GM12878 (cell line): ENCODE measurements around the gene SPAG16. TPM values are rescaled to one million over a fixed set of nuclear protein-coding genes. Genes with fewer than 3 reads are reported as not detected.

Source experiments
- ATAC-seq: fragments of 200-7000 bp; cut with Tn5 transposase; 3 replicates; pipeline ENCODE4 v1.9.1; 2020; ENCODE audit warnings: mild to moderate bottlenecking, moderate library complexity
- BruUV-seq: library from RNA; stranded (reverse); fragments of 400-500 nt; replicated peaks from 2 replicates; lab custom pipeline; 2021; lab: Mats Ljungman, UMichigan
- CTCF ChIA-PET: fragments of 300-600 bp; sonication (Branson Sonifier 250); formaldehyde crosslinking; extraction: SDS; loops from one replicate; lab custom pipeline; 2021; ENCODE audit warnings: inconsistent platforms; lab: Yijun Ruan, JAX
- POLR2A ChIA-PET: fragments of 350-600 bp; formaldehyde crosslinking; extraction: SDS; loops from one replicate; lab custom pipeline; 2021; ENCODE audit warnings: inconsistent platforms; lab: Charles Lee
- RAD21 ChIA-PET: fragments of 300-600 bp; sonication (Branson Sonifier 250); formaldehyde crosslinking; loops from one replicate; lab custom pipeline; 2023; ENCODE audit warnings: antibody characterized with exemption; ENCODE audit not compliant: unreplicated experiment; lab: Charles Lee
- SMC1A ChIA-PET: fragments of 300-600 bp; sonication (Branson Sonifier 250); formaldehyde crosslinking; loops from one replicate; lab custom pipeline; 2023; ENCODE audit not compliant: unreplicated experiment, uncharacterized antibody; lab: Charles Lee
- DNase-seq: peaks from one replicate; pipeline ENCODE4 v3.0.0-alpha.2; 2011; ENCODE audit warnings: low read depth, low spot score
- FAIRE-seq: peaks from 3 replicates; lab custom pipeline; 2011; peaks lifted over from hg19 to GRCh38; lab: Jason Lieb, UNC
- H2AFZ ChIP-seq: 2 replicates; pipeline ENCODE4 v1.6.0; 2011; ENCODE audit warnings: low read depth, low read length, control low read depth; ENCODE audit not compliant: control insufficient read depth
- H3K27ac ChIP-seq: 2 replicates; pipeline ENCODE4 v1.5.1; 2011; ENCODE audit warnings: control low read depth; ENCODE audit not compliant: control insufficient read depth, insufficient read depth
- H3K27me3 ChIP-seq, 2 experiments: replicated peaks in 1 of 2; 2 replicates each; pipeline versions ENCODE4 v1.6.0 to v1.6.1; 2011; ENCODE audit warnings: low read length in 1 of 2; ENCODE audit not compliant: control insufficient read depth in 2 of 2, insufficient read depth in 2 of 2
- H3K36me3 ChIP-seq, 2 experiments: 2 replicates each; pipeline ENCODE4 v1.5.1; 2011; ENCODE audit warnings: low read length in 1 of 2; ENCODE audit not compliant: control insufficient read depth in 2 of 2, insufficient read depth in 2 of 2
- H3K4me1 ChIP-seq: 2 replicates; pipeline ENCODE4 v1.6.1; 2011; ENCODE audit warnings: mild to moderate bottlenecking, low read length, moderate library complexity, mixed read lengths; ENCODE audit not compliant: control insufficient read depth, insufficient read depth
- H3K4me2 ChIP-seq: 2 replicates; pipeline ENCODE4 v1.6.0; 2011; ENCODE audit warnings: control low read depth; ENCODE audit not compliant: control insufficient read depth, insufficient read depth
- H3K4me3 ChIP-seq: fragments of 200-600 bp; sonication (generic); 2 replicates; pipeline ENCODE4 v1.5.1; 2016
- H3K79me2 ChIP-seq: 2 replicates; pipeline ENCODE4 v1.6.0; 2011; ENCODE audit warnings: low read length; ENCODE audit not compliant: control insufficient read depth, insufficient read depth
- H3K9ac ChIP-seq: 2 replicates; pipeline ENCODE4 v1.8.0; 2011; ENCODE audit warnings: low read length, control low read depth, mixed read lengths; ENCODE audit not compliant: control insufficient read depth, insufficient read depth
- H3K9me3 ChIP-seq: replicated peaks from 3 replicates; pipeline ENCODE4 v1.5.1; 2011; ENCODE audit warnings: mild to moderate bottlenecking, low read length; ENCODE audit not compliant: control insufficient read depth, insufficient read depth
- H4K20me1 ChIP-seq: 2 replicates; pipeline ENCODE4 v1.6.0; 2011; ENCODE audit not compliant: control insufficient read depth, insufficient read depth
- BCL11A ChIP-seq: IDR thresholded peaks from 2 replicates; pipeline ENCODE4 v1.6.1; 2011; ENCODE audit warnings: low read depth, low read length
- BHLHE40 ChIP-seq, 2 experiments: fragments of 450-650 bp in 1 of 2; IDR thresholded peaks; 2 replicates each; pipeline ENCODE4 v1.6.1; 2011 to 2017; ENCODE audit warnings: low read depth in 2 of 2, borderline replicate concordance in 1 of 2, improper control_type of control experiment in 1 of 2, low read length in 1 of 2, mild to moderate bottlenecking in 1 of 2
- KLF5 ChIP-seq: fragments of 450-650 bp; IDR thresholded peaks from 2 replicates; pipeline ENCODE4 v1.6.1; 2014; ENCODE audit warnings: mild to moderate bottlenecking; ENCODE audit not compliant: partially characterized antibody
- NKRF ChIP-seq: fragments of 450-650 bp; conservative IDR thresholded peaks from 2 replicates; pipeline ENCODE4 v1.6.1; 2017; ENCODE audit warnings: mild to moderate bottlenecking, moderate library complexity
- POLR2AphosphoS5 ChIP-seq: IDR thresholded peaks from 2 replicates; pipeline ENCODE4 v1.6.1; 2011; ENCODE audit warnings: mild to moderate bottlenecking, low read length, inconsistent platforms
- WGBS: methylation state at CpG from one replicate; pipeline ENCODE4 v1.1.6; 2016; ENCODE audit warnings: low lambda C conversion rate; ENCODE audit not compliant: insufficient replicate concordance, insufficient coverage; ENCODE audit errors: missing lambda C conversion rate; 5-methylcytosine and 5-hydroxymethylcytosine counted together
- in situ Hi-C: fragments of 300-500 bp; cut with MboI; formaldehyde crosslinking; loops from 9 replicates; pipeline ENCODE4 v1.14.3; 2018; ENCODE audit warnings: mixed read lengths
- intact Hi-C: fragments of 100-400 bp; cut with micrococcal nuclease; formaldehyde crosslinking; loops from one replicate; pipeline ENCODE4 v1.14.2; 2022; ENCODE audit not compliant: unreplicated experiment
- polyA plus RNA-seq, 11 experiments: library from polyadenylated mRNA; depleted of rRNA in 4 of 11; unstranded in 6 of 11; stranded (reverse) in 5 of 11; fragments of >200 nt; fragmentation: Nextera tagmentation in 4 of 11; fragmentation: Illumina TruSeq in 1 of 11; extraction: Ambion mirVana in 4 of 11; extraction: Trizol in 1 of 11; gene quantifications; 1 replicate in 1 of 11; 2 replicates in 10 of 11; pipeline versions ENCODE4 v1.2.1 to v1.2.3, GENCODE V29; 2011 to 2016; ENCODE audit warnings: inconsistent platforms in 2 of 11, missing spikeins in 2 of 11, low read depth in 1 of 11
- total RNA-seq, 4 experiments: library from RNA; depleted of rRNA in 3 of 4; stranded (reverse); fragments of >200 nt in 3 of 4; fragmentation: Illumina TruSeq in 1 of 4; extraction: Trizol in 1 of 4; gene quantifications; 2 replicates each; pipeline versions ENCODE4 v1.2.1 to v1.2.3, GENCODE V29; 2013 to 2021
- TF ChIP-seq, protein P1 (sequence below): fragments of 450-650 bp; IDR thresholded peaks from 2 replicates; pipeline ENCODE4 v1.6.1; 2016; ENCODE audit warnings: mild to moderate bottlenecking
- TF ChIP-seq, protein P2 (sequence below): IDR thresholded peaks from 2 replicates; pipeline ENCODE4 v1.6.1; 2011; ENCODE audit warnings: borderline replicate concordance, low read depth, mild to moderate bottlenecking, moderate library complexity, low read length; ENCODE audit not compliant: insufficient read depth, poor library complexity, severe bottlenecking
- TF ChIP-seq, protein P3 (sequence below): IDR thresholded peaks from 2 replicates; pipeline ENCODE4 v1.6.1; 2012; ENCODE audit warnings: low read length, inconsistent platforms
- TF ChIP-seq, protein P4 (sequence below): fragments of 450-650 bp; IDR thresholded peaks from 2 replicates; pipeline ENCODE4 v1.6.1; 2017; ENCODE audit warnings: mild to moderate bottlenecking, low read depth, inconsistent platforms; ENCODE audit not compliant: poor library complexity, severe bottlenecking
- TF ChIP-seq, protein P5 (sequence below): IDR thresholded peaks from 2 replicates; pipeline ENCODE4 v1.6.1; 2011; ENCODE audit warnings: low read depth, low read length, improper control_type of control experiment, borderline replicate concordance

The SPAG16 gene
- total and polyA plus RNA-seq, 10 of the 15 experiments (the other 5 are each of a cell fraction or from before 2014, with no cell fraction given) = 6.0 to 25.0 (median 15.2) TPM

DNA sequence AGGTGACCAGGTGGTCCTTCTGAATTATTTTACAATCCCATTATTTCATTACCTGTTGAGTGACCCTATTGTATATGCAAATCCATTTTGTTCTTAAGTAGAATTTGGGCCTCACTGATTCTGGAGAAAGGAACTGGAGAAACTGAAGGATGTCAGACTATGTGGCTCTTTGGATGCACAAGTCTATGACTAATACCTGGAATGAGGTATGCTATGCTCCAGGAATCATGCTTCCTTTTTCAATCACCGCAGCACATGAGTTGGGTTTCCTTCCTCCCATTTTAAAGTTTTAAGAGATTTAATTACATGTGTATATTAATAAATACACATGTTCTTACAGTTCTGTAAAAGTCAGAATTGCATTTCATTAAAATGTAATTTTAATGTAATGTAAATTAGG is 872.7 kb downstream of the SPAG16 start (continued):
- TF ChIP-seq BCL11A = no peak
- TF ChIP-seq, protein P1, sequence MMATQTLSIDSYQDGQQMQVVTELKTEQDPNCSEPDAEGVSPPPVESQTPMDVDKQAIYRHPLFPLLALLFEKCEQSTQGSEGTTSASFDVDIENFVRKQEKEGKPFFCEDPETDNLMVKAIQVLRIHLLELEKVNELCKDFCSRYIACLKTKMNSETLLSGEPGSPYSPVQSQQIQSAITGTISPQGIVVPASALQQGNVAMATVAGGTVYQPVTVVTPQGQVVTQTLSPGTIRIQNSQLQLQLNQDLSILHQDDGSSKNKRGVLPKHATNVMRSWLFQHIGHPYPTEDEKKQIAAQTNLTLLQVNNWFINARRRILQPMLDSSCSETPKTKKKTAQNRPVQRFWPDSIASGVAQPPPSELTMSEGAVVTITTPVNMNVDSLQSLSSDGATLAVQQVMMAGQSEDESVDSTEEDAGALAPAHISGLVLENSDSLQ = no peak
- 0 out of 4 replicates have a peak, but pooled peaks of 1 of the 2 experiments have one; percentile 10 for TF ChIP-seq BHLHE40 (IDR thresholded peaks at IDR 0.05; ENCODE audit: borderline replicate concordance in 1 of 2, low read depth in 2 of 2, low read length in 1 of 2)

- Histone ChIP-seq H3K9me3 (no peaks in the 10 kb centered on the region), H3K4me3 (no peak overlapping the region), H3K27ac (no peak overlapping the region), H3K9ac (no peak overlapping the region), H3K27me3 (no peaks in the 10 kb centered on the region), H3K36me3 (no peaks in the 10 kb centered on the region), H2AFZ (no peak overlapping the region), H3K4me1 (no peaks in the 10 kb centered on the region), H4K20me1 (no peaks in the 10 kb centered on the region), H3K4me2 (no peak overlapping the region), H3K79me2 (no peaks in the 10 kb centered on the region)
- in situ Hi-C loops (no loop called here), intact Hi-C loops (no loop called here)
- POLR2A ChIA-PET = no interaction called here
- no peak for FAIRE-seq
- DNase-seq = no peak
- no TSS peak for BruUV-seq
- RAD21 ChIA-PET = no interaction called here
- SMC1A ChIA-PET = no interaction called here
- WGBS = 89% methylated on average over 1 of the region's 1 CpG
- no peak for ATAC-seq
- CTCF ChIA-PET = no interaction called here
- TF ChIP-seq KLF5 (no peak), BCL11A (no peak), NKRF (no peak), POLR2AphosphoS5 (no peak)
- TF ChIP-seq, protein P2, sequence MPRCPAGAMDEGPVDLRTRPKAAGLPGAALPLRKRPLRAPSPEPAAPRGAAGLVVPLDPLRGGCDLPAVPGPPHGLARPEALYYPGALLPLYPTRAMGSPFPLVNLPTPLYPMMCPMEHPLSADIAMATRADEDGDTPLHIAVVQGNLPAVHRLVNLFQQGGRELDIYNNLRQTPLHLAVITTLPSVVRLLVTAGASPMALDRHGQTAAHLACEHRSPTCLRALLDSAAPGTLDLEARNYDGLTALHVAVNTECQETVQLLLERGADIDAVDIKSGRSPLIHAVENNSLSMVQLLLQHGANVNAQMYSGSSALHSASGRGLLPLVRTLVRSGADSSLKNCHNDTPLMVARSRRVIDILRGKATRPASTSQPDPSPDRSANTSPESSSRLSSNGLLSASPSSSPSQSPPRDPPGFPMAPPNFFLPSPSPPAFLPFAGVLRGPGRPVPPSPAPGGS = no peak
- TF ChIP-seq, protein P3, sequence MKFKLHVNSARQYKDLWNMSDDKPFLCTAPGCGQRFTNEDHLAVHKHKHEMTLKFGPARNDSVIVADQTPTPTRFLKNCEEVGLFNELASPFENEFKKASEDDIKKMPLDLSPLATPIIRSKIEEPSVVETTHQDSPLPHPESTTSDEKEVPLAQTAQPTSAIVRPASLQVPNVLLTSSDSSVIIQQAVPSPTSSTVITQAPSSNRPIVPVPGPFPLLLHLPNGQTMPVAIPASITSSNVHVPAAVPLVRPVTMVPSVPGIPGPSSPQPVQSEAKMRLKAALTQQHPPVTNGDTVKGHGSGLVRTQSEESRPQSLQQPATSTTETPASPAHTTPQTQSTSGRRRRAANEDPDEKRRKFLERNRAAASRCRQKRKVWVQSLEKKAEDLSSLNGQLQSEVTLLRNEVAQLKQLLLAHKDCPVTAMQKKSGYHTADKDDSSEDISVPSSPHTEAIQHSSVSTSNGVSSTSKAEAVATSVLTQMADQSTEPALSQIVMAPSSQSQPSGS = no peak
- TF ChIP-seq, protein P4, sequence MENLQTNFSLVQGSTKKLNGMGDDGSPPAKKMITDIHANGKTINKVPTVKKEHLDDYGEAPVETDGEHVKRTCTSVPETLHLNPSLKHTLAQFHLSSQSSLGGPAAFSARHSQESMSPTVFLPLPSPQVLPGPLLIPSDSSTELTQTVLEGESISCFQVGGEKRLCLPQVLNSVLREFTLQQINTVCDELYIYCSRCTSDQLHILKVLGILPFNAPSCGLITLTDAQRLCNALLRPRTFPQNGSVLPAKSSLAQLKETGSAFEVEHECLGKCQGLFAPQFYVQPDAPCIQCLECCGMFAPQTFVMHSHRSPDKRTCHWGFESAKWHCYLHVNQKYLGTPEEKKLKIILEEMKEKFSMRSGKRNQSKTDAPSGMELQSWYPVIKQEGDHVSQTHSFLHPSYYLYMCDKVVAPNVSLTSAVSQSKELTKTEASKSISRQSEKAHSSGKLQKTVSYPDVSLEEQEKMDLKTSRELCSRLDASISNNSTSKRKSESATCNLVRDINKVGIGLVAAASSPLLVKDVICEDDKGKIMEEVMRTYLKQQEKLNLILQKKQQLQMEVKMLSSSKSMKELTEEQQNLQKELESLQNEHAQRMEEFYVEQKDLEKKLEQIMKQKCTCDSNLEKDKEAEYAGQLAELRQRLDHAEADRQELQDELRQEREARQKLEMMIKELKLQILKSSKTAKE = no peak
- TF ChIP-seq, protein P5, sequence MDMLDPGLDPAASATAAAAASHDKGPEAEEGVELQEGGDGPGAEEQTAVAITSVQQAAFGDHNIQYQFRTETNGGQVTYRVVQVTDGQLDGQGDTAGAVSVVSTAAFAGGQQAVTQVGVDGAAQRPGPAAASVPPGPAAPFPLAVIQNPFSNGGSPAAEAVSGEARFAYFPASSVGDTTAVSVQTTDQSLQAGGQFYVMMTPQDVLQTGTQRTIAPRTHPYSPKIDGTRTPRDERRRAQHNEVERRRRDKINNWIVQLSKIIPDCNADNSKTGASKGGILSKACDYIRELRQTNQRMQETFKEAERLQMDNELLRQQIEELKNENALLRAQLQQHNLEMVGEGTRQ = no peak
Observed at GRCh38 chr2:214158851-214159250, 874.6 kb downstream of the SPAG16 start.
